GM18505 (cell line): ENCODE data around the gene FMNL1.

Experiments used
- ATAC-seq: cut with Tn5 transposase; IDR thresholded peaks from one replicate; pipeline ENCODE4 v1.9.1; 2021; ENCODE audit not compliant: unreplicated experiment
- POLR2A ChIP-seq: IDR thresholded peaks from 4 replicates; pipeline ENCODE4 v1.6.1; 2011; ENCODE audit warnings: borderline replicate concordance; ENCODE audit not compliant: insufficient read depth, insufficient read length; ENCODE audit errors: extremely low read depth

Gene FMNL1

DNA sequence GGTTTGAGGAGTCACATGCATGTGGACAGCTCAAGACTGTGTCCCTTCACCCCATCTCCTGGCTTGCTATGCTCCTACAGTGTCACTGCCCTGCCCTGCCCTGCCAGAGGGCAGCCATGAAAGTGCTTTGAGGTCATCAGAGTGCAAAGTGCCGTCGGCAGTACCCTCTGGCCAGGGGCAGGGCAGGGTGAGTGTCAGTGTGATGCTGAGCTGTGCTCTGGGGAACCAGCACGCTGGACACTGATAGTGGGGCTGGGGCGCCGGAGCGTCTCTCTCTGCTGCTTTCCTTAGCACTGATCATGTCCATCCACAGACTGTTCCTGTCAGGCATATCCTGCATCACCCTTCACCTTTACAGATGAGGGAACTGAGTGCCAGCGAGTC is 41.8 kb downstream of the FMNL1 start:
- no peak for TF ChIP-seq POLR2A
- ATAC-seq = no peak

DNA sequence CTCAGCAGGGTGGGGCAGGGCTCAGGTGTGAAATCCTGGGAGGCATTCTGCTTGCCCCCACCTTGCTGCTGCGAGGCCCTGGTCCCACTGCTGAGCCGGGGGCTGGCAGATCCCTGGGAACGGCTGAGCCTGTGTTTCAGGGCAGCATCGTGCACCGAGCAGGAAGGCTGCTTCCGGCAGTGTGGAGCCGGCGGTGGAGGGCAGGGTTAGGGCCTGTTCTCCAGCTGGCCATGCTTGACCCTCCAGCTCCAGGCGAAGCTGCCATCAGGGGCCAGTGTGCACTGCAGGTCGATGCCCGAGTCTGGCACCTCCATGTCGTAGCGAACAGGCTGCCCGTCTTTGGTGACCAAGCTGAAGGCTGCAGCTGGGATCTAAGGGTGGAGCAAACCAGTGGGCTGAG is 42.7 kb downstream of the FMNL1 start:
- TF ChIP-seq POLR2A = no peak
- ATAC-seq = no peak

- no peak for TF ChIP-seq POLR2A
- ATAC-seq = no peak
Observed at GRCh38 chr17:45264988-45265387, 43.3 kb downstream of the FMNL1 start.

GRCh38 chr17:45265821-45266220 is 44.1 kb downstream of the FMNL1 start:
- ATAC-seq = no peak

DNA sequence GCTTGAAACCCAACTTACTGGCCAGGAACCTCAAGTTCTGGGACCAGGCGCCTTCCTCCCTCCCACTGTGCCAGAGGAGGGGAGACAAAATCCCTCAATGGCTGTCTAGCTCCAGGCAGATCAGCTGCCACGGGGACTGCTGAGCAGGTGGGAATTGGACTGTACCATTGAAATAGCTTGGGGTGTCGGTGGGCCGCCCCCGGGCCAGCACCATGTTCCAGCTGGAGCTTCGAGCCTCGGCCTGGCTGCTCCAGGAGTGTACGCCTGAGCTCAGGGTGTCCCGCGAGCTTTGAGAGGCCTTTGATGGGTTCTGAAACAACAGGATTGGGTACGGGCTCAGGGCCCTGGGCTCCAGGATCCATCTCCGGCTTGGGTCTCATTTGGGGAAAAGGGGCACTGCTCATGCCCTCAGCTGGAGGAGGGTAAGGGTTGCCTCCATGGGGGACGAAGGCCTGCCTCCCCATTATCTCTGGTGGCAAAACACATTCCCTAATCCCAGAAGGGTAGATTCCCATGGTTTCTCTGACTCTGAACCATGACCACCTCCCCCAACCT is 44.8 kb downstream of the FMNL1 start:
- TF ChIP-seq POLR2A = no peak
- ATAC-seq = no peak

More at GRCh38 chr17:45265821-45266220, 44.1 kb downstream of the FMNL1 start:
- no peak for TF ChIP-seq POLR2A

GRCh38 chr17:45267436-45268055 is 45.9 kb downstream of the FMNL1 start:
- no peak for TF ChIP-seq POLR2A
- ATAC-seq = no peak

DNA sequence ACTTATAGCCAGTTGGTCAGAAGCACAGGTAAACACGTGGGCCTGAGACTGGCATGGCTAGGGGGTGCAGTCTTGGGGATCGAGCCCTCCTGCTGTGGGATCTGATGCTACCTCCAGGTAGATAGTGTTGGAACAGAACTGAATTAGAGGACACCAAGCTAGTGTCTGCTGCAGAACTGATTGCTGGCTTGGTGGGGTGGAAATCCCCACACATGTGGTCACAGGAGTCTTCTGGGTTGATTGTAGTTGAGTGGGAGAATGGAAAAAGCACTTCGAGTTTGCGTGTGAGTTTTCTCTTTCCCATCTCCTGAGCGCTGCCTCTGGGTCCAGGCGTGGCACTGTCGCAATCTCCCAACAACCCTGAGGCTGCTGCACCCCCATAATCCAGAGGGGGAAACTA is 48.2 kb downstream of the FMNL1 start:
- no peak for ATAC-seq
- TF ChIP-seq POLR2A = no peak

- no peak for TF ChIP-seq POLR2A
- ATAC-seq = no peak
Observed at GRCh38 chr17:45270828-45271418, 49.2 kb downstream of the FMNL1 start.

- no peak for TF ChIP-seq POLR2A
- no peak for ATAC-seq
Observed at GRCh38 chr17:45271603-45272002, 49.9 kb downstream of the FMNL1 start.

DNA sequence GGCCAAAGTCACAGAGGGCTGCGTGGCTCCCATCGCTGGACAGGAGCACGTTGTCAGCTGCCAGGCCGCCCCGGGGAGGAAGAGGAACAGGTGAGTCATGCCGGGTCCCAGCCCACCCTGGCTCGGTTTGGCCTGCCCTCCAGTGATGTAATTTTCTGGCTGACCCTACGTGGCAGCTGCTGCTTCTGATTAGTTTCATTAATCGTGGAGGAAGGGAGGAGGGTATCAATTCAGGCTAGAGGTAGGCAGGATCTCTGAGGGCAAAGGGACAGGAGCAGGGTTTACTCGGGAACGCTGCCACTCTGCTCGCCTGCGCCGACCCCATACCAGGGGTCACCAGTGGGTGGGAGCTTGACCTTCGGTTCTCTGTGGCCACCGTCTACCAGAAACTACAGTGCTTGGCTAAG is 51.9 kb downstream of the FMNL1 start:
- no peak for TF ChIP-seq POLR2A
- no peak for ATAC-seq

DNA sequence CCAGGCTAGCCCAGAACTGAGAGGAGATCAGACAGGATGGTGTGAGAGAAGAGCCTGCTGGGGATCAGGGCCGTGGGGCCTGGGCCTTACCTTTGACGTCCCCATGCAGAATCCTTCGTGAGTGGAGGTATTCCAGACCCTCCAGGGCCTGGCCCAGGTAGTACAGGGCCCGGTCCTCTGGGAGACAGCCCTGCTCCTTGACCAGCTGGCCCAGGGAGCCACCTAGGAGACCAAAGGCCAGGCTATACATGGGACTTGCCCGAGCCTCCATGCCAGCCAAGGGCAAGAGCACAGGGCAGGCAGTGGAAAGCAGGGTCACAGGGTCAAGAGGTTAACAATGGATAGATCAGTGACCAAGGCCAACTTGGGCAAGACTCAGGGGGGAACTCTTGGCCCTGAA is 52.3 kb downstream of the FMNL1 start:
- TF ChIP-seq POLR2A = no peak
- no peak for ATAC-seq

GRCh38 chr17:45276031-45276430 is 54.3 kb downstream of the FMNL1 start:
- ATAC-seq = no peak
- no peak for TF ChIP-seq POLR2A

DNA sequence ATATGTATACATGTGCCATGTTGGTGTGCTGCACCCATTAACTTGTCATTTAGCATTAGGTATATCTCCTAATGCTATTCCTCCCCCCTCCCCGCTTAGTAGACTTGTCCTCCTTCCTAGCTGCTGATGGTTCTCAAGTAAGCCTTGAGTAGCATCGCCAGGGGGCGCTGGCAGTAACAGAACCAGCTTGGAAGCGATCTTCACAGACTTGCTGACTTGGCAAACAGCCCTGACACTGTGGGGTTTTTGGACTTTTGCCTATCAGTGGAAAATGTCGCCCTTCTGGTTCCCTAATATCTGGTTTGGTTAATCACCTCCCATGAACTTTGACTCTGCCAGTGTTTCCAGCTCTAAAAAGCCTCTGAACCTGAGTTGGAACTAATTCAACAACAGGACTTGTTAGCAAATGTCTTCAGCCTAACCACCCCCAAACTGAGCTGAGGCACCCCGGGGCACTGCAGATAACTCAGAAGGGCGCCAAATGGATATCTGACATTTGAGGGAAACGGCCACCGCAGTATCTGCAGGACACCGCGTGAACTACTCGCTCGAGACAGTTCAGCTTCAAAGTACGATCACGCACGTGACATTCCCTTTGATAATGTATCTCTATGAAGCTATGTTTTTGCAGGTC is 55.6 kb downstream of the FMNL1 start:
- TF ChIP-seq POLR2A = no peak
- ATAC-seq = no peak

- no peak for ATAC-seq
- TF ChIP-seq POLR2A = no peak
Observed at GRCh38 chr17:45277992-45278391, 56.3 kb downstream of the FMNL1 start.

DNA sequence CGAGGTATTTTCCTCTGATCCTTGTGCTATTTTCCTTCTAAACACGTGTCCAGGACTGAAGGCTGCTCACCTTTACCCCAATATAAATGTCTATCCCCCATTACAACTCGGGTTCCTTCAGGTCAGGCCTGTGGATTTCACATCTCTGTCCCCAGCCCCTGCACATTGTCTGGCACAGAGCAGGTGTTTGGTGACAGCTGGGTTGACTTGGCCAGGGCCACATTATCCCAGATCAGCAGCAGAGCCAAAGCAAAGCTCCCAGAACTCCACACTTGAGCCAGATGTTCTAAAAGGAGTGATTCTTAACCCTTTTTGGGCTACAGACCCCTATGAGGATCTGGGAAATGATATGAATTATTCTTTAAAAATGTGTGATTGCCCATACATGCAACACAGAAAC is 58.2 kb downstream of the FMNL1 start:
- ATAC-seq = no peak

More for the DNA sequence above, 58.2 kb downstream of the FMNL1 start:
- no peak for TF ChIP-seq POLR2A
